CD4-positive, CD25-positive, alpha-beta regulatory T cell (primary cell): Measurements from ENCODE around the gene PTPRN2. TPM values are rescaled to one million over a fixed set of nuclear protein-coding genes. Genes with fewer than 3 reads are reported as not detected.
A peak's percentile ranks its signal among the peaks of the same experiment; 100 is the strongest.
"Not testable (repeated sequence)": the region's sequence is repeated elsewhere in the genome, so short reads cannot be mapped to it uniquely, and the experiment has no call there.

Experiments
- ATAC-seq, 2 donors: fragments of 150-1000 bp; cut with Tn5 transposase; one replicate each; pipeline ENCODE4 v1.10.0; 2021; ENCODE audit warnings: low read depth in 2 of 2, moderate number of reproducible peaks in 2 of 2, moderate library complexity in 1 of 2
- DNase-seq, 3 donors: peaks; one replicate each; pipeline versions ENCODE4 v3.0.0 to v3.0.0-alpha.2; 2012 to 2022; ENCODE audit warnings: mixed read lengths in 1 of 3
- H3K27ac ChIP-seq: one replicate; pipeline ENCODE4 v1.7.0; 2013; ENCODE audit warnings: mild to moderate bottlenecking, low read length; ENCODE audit not compliant: insufficient read depth, poor library complexity, severe bottlenecking
- H3K27me3 ChIP-seq: one replicate; pipeline ENCODE4 v1.7.0; 2013; ENCODE audit warnings: low read length; ENCODE audit not compliant: control insufficient read depth, insufficient read depth
- H3K36me3 ChIP-seq: one replicate; pipeline ENCODE4 v1.7.0; 2013; ENCODE audit warnings: mild to moderate bottlenecking, low read length, moderate library complexity; ENCODE audit not compliant: control insufficient read depth, insufficient read depth
- H3K4me1 ChIP-seq: 2 replicates; pipeline ENCODE4 v1.7.0; 2013; ENCODE audit warnings: mild to moderate bottlenecking, low read length; ENCODE audit not compliant: insufficient read depth, control insufficient read depth, poor library complexity, severe bottlenecking
- H3K4me3 ChIP-seq: one replicate; pipeline ENCODE4 v1.7.0; 2013; ENCODE audit warnings: low read depth, mild to moderate bottlenecking, low read length, moderate library complexity
- H3K9me3 ChIP-seq, 2 experiments: 1 replicate in 1 of 2; 2 replicates in 1 of 2; pipeline ENCODE4 v1.7.0; 2013; ENCODE audit warnings: low read length in 2 of 2, mild to moderate bottlenecking in 1 of 2, moderate library complexity in 1 of 2; ENCODE audit not compliant: control insufficient read depth in 2 of 2
- H3K27ac Mint-ChIP-seq, 3 donors: one replicate each; pipeline ENCODE4 v1.8.0; 2020 to 2022; ENCODE audit warnings: mild to moderate bottlenecking in 3 of 3, mixed read lengths in 3 of 3, moderate library complexity in 2 of 3
- H3K27me3 Mint-ChIP-seq: one replicate; pipeline ENCODE4 v1.8.0; 2022; ENCODE audit warnings: mild to moderate bottlenecking, mixed read lengths
- H3K36me3 Mint-ChIP-seq: one replicate; pipeline ENCODE4 v1.8.0; 2020; ENCODE audit warnings: mixed read lengths
- H3K4me1 Mint-ChIP-seq, 4 donors: one replicate each; pipeline ENCODE4 v1.8.0; 2020 to 2022; ENCODE audit warnings: mixed read lengths in 4 of 4, mild to moderate bottlenecking in 1 of 4
- H3K4me3 Mint-ChIP-seq, 4 donors: one replicate each; pipeline ENCODE4 v1.8.0; 2020 to 2022; ENCODE audit warnings: mild to moderate bottlenecking in 4 of 4, mixed read lengths in 4 of 4, moderate library complexity in 3 of 4
- H3K9me3 Mint-ChIP-seq, 7 donors: one replicate each; pipeline ENCODE4 v1.8.0; 2020 to 2022; ENCODE audit warnings: mixed read lengths in 7 of 7, mild to moderate bottlenecking in 3 of 7, moderate library complexity in 2 of 7
- polyA plus RNA-seq, 4 donors: library from polyadenylated mRNA; unstranded; fragments of 300-500 nt; fragmentation: Illumina TruSeq; gene quantifications; one replicate each; pipeline ENCODE4 v1.2.3, GENCODE V29; 2021
- total RNA-seq: library from RNA; stranded (reverse); gene quantifications from one replicate; pipeline ENCODE4 v1.2.3, GENCODE V29; 2022

Gene PTPRN2
- total and polyA plus RNA-seq, 5 donors from 2014 or later, result 1.6 to 4.7 (median 2.7) TPM

GRCh38 chr7:157895520-157896375 lies 691.9 kb downstream of the PTPRN2 start:
- DNase-seq (no peak), ATAC-seq (no peak)
- no peaks in the 10 kb centered on the region for H3K9me3 ChIP-seq
- Mint-ChIP-seq H3K27ac (no peak overlapping the region), H3K4me1 (peaks cover 0 to 10% (median 1%) of the 10 kb centered on the region in 4 donors), H3K9me3 (peaks cover 0 to 2% (median 0%) of the 10 kb centered on the region in 7 donors), H3K27me3 (peaks cover 4% of the 10 kb centered on the region), H3K36me3 (peaks cover 4% of the 10 kb centered on the region), H3K4me3 (no peak overlapping the region)
- H3K27me3 ChIP-seq, result no peaks in the 10 kb centered on the region
- H3K27ac ChIP-seq, result no peak overlapping the region
- H3K4me1 ChIP-seq, result no peaks in the 10 kb centered on the region
- no peak overlapping the region for H3K4me3 ChIP-seq
- H3K36me3 ChIP-seq, result no peaks in the 10 kb centered on the region

- not testable (repeated sequence) for H3K27me3 ChIP-seq, H3K9me3 ChIP-seq, DNase-seq, H3K27me3 Mint-ChIP-seq, H3K4me3 ChIP-seq, H3K36me3 ChIP-seq, H3K4me1 ChIP-seq, H3K9me3 Mint-ChIP-seq, H3K36me3 Mint-ChIP-seq, H3K27ac Mint-ChIP-seq, ATAC-seq, H3K27ac ChIP-seq, H3K4me3 Mint-ChIP-seq
- peaks cover 0 to 12% (median 1%) of the 10 kb centered on the region in 4 donors for H3K4me1 Mint-ChIP-seq
Measured at GRCh38 chr7:157895098-157895497, 692.5 kb downstream of the PTPRN2 start.

- Mint-ChIP-seq H3K27me3 (peaks cover 4% of the 10 kb centered on the region), H3K27ac (no peak overlapping the region), H3K4me3 (no peak overlapping the region), H3K9me3 (no peaks in the 10 kb centered on the region), H3K36me3 (peaks cover 4% of the 10 kb centered on the region), H3K4me1 (peaks cover 0 to 15% (median 2%) of the 10 kb centered on the region in 4 donors)
- no peak for ATAC-seq
- no peaks in the 10 kb centered on the region for H3K4me1 ChIP-seq
- H3K9me3 ChIP-seq, result no peaks in the 10 kb centered on the region
- no peak overlapping the region for H3K4me3 ChIP-seq
- H3K27me3 ChIP-seq, result no peaks in the 10 kb centered on the region
- H3K36me3 ChIP-seq, result no peaks in the 10 kb centered on the region
- no peak overlapping the region for H3K27ac ChIP-seq
- DNase-seq, result no peak
Measured at GRCh38 chr7:157893535-157894044, 694.0 kb downstream of the PTPRN2 start.

- H3K27ac Mint-ChIP-seq, result no peak overlapping the region
- ATAC-seq (no peak), DNase-seq (no peak)
- Histone ChIP-seq H3K36me3 (no peaks in the 10 kb centered on the region), H3K9me3 (no peaks in the 10 kb centered on the region), H3K4me1 (no peaks in the 10 kb centered on the region), H3K4me3 (no peak overlapping the region), H3K27me3 (no peaks in the 10 kb centered on the region), H3K27ac (no peak overlapping the region)
- no peak overlapping the region for H3K4me3 Mint-ChIP-seq
- peaks cover 4% of the 10 kb centered on the region for H3K36me3 Mint-ChIP-seq
- no peaks in the 10 kb centered on the region for H3K9me3 Mint-ChIP-seq
- H3K4me1 Mint-ChIP-seq, result peaks cover 0 to 15% (median 2%) of the 10 kb centered on the region in 4 donors
- H3K27me3 Mint-ChIP-seq, result peaks cover 4% of the 10 kb centered on the region
Measured at GRCh38 chr7:157892751-157893523, 694.7 kb downstream of the PTPRN2 start.

- ATAC-seq, result peak in 1 of 2 donors; percentile 66
- H3K27me3 ChIP-seq, result no peaks in the 10 kb centered on the region
- no peaks in the 10 kb centered on the region for H3K9me3 ChIP-seq
- H3K36me3 ChIP-seq, result no peaks in the 10 kb centered on the region
- Mint-ChIP-seq H3K27ac (peak overlapping the region in 1 of 3 donors; percentile 82), H3K4me1 (peaks cover 0 to 15% (median 2%) of the 10 kb centered on the region in 4 donors), H3K27me3 (peaks cover 4% of the 10 kb centered on the region), H3K36me3 (peaks cover 4% of the 10 kb centered on the region), H3K9me3 (no peaks in the 10 kb centered on the region), H3K4me3 (peak overlapping the region in 1 of 4 donors; percentile 9)
- no peak overlapping the region for H3K4me3 ChIP-seq
- peak in 2 of 3 donors; percentile 11 to 18 for DNase-seq
- H3K4me1 ChIP-seq, result no peaks in the 10 kb centered on the region
- no peak overlapping the region for H3K27ac ChIP-seq
Measured at GRCh38 chr7:157890921-157891401, 696.7 kb downstream of the PTPRN2 start.

- ATAC-seq (no peak), DNase-seq (no peak)
- Histone ChIP-seq H3K4me3 (no peak overlapping the region), H3K9me3 (no peaks in the 10 kb centered on the region), H3K27ac (no peak overlapping the region), H3K27me3 (no peaks in the 10 kb centered on the region), H3K36me3 (no peaks in the 10 kb centered on the region), H3K4me1 (no peaks in the 10 kb centered on the region)
- Mint-ChIP-seq H3K27ac (no peak overlapping the region), H3K27me3 (peaks cover 4% of the 10 kb centered on the region), H3K9me3 (no peaks in the 10 kb centered on the region), H3K4me3 (no peak overlapping the region), H3K36me3 (peaks cover 4% of the 10 kb centered on the region), H3K4me1 (peaks cover 0 to 15% (median 2%) of the 10 kb centered on the region in 4 donors)
Measured at GRCh38 chr7:157889480-157889879, 698.1 kb downstream of the PTPRN2 start.

- H3K4me3 Mint-ChIP-seq, result no peak overlapping the region
- H3K27me3 ChIP-seq, result no peaks in the 10 kb centered on the region
- no peaks in the 10 kb centered on the region for H3K4me1 ChIP-seq
- H3K27ac Mint-ChIP-seq, result no peak overlapping the region
- ATAC-seq (no peak), DNase-seq (no peak)
- H3K27me3 Mint-ChIP-seq, result peaks cover 4% of the 10 kb centered on the region
- H3K9me3 Mint-ChIP-seq, result no peaks in the 10 kb centered on the region
- no peak overlapping the region for H3K27ac ChIP-seq
- H3K4me1 Mint-ChIP-seq, result peaks cover 0 to 15% (median 2%) of the 10 kb centered on the region in 4 donors
- no peaks in the 10 kb centered on the region for H3K36me3 ChIP-seq
- peaks cover 4% of the 10 kb centered on the region for H3K36me3 Mint-ChIP-seq
- no peak overlapping the region for H3K4me3 ChIP-seq
- H3K9me3 ChIP-seq, result no peaks in the 10 kb centered on the region
Measured at GRCh38 chr7:157888579-157888978, 699.0 kb downstream of the PTPRN2 start.
